Right hindlimb (tissue), 1 donor: ENCODE results near the gene LIMK1.
A peak's percentile ranks its signal among the peaks of the same experiment; 100 is the strongest.
"Not testable (repeated sequence)": the region's sequence is repeated elsewhere in the genome, so short reads cannot be mapped to it uniquely, and the experiment has no call there.

Experiments used
- DNase-seq: peaks from one replicate; pipeline ENCODE4 v3.0.0-alpha.2; 2018

LIMK1 gene

GRCh38 chr7:74084722-74085578 is 1.3 kb downstream of the LIMK1 start:
- peak; percentile 21 for DNase-seq

GRCh38 chr7:74087791-74088453 is 4.3 kb downstream of the LIMK1 start:
- DNase-seq = no peak

- DNase-seq = no peak
Observed at GRCh38 chr7:74092321-74092963, 8.8 kb downstream of the LIMK1 start.

- peak; percentile 55 for DNase-seq
Observed at GRCh38 chr7:74092964-74093471, 9.4 kb downstream of the LIMK1 start.

- DNase-seq = no peak
Observed at GRCh38 chr7:74093671-74094223, 10.1 kb downstream of the LIMK1 start.

- DNase-seq = peak; percentile 79
Observed at GRCh38 chr7:74094224-74095101, 10.9 kb downstream of the LIMK1 start.

- no peak for DNase-seq
Observed at GRCh38 chr7:74095135-74095534, 11.5 kb downstream of the LIMK1 start.

GRCh38 chr7:74097937-74098614 is 14.5 kb downstream of the LIMK1 start:
- DNase-seq = no peak

GRCh38 chr7:74099031-74099430 is 15.4 kb downstream of the LIMK1 start:
- no peak for DNase-seq

GRCh38 chr7:74101061-74101681 is 17.6 kb downstream of the LIMK1 start:
- DNase-seq = peak; percentile 81

GRCh38 chr7:74103219-74103772 is 19.7 kb downstream of the LIMK1 start:
- no peak for DNase-seq

- DNase-seq = no peak
Observed at GRCh38 chr7:74104702-74105101, 21.1 kb downstream of the LIMK1 start.

GRCh38 chr7:74105992-74106391 is 22.4 kb downstream of the LIMK1 start:
- DNase-seq = no peak

GRCh38 chr7:74106846-74107245 is 23.2 kb downstream of the LIMK1 start:
- no peak for DNase-seq

GRCh38 chr7:74115326-74115725 is 31.7 kb downstream of the LIMK1 start:
- DNase-seq = no peak

GRCh38 chr7:74116356-74116755 is 32.8 kb downstream of the LIMK1 start:
- no peak for DNase-seq

GRCh38 chr7:74119831-74120230 is 36.2 kb downstream of the LIMK1 start:
- no peak for DNase-seq

- DNase-seq = no peak
Observed at GRCh38 chr7:74121401-74122249, 38.0 kb downstream of the LIMK1 start.

- DNase-seq = not testable (repeated sequence)
Observed at GRCh38 chr7:74123892-74124291, 40.3 kb downstream of the LIMK1 start.
